HL-60 (cell line): ENCODE measurements around the gene BIVM.

Experiments
- DNase-seq, 2 experiments: peaks; one replicate each; pipeline ENCODE4 v3.0.0-alpha.2; 2010 to 2020; ENCODE audit warnings: low read depth in 1 of 2, low spot score in 1 of 2
- H3K27ac ChIP-seq: fragments of 250-450 bp; sonication (Bioruptor Pico); replicated peaks from 2 replicates; pipeline ENCODE4 v1.5.1; 2020; ENCODE audit warnings: mild to moderate bottlenecking, moderate library complexity
- H3K27me3 ChIP-seq: fragments of 250-450 bp; sonication (Bioruptor Pico); 2 replicates; pipeline ENCODE4 v1.5.1; 2021; ENCODE audit warnings: mild to moderate bottlenecking, moderate library complexity; ENCODE audit not compliant: insufficient read depth, poor library complexity, severe bottlenecking
- H3K4me3 ChIP-seq: replicated peaks from 2 replicates; pipeline ENCODE4 v1.5.1; 2011; ENCODE audit warnings: mild to moderate bottlenecking, control low read depth, low read length; ENCODE audit not compliant: insufficient read depth
- CTCF ChIP-seq: IDR thresholded peaks from one replicate; pipeline ENCODE4 v1.5.1; 2011; ENCODE audit warnings: low read length, control low read depth, inconsistent platforms; ENCODE audit not compliant: insufficient read depth
- GABPA ChIP-seq: IDR thresholded peaks from 2 replicates; pipeline ENCODE4 v1.6.1; 2012; ENCODE audit warnings: low read depth
- POLR2AphosphoS5 ChIP-seq: IDR thresholded peaks from 2 replicates; pipeline ENCODE4 v1.6.1; 2012; ENCODE audit warnings: low read depth
- REST ChIP-seq: IDR thresholded peaks from 2 replicates; pipeline ENCODE4 v1.6.1; 2012; ENCODE audit warnings: low read depth; ENCODE audit not compliant: insufficient replicate concordance
- SPI1 ChIP-seq: IDR thresholded peaks from 2 replicates; pipeline ENCODE4 v1.6.1; 2012; ENCODE audit warnings: low read depth, mild to moderate bottlenecking, borderline replicate concordance

Gene BIVM

GRCh38 chr13:102845289-102845629 is 46.3 kb downstream of the BIVM start:
- DNase-seq, result no peak

GRCh38 chr13:102845630-102846260 is 46.8 kb downstream of the BIVM start, which contains the start of gene ERCC5:
TSS of gene ERCC5 (plus strand) at chr13:102846032. CDS start at chr13:102846267, 235 bp downstream.
- H3K4me3 ChIP-seq, result peak within 1 kb of the TSS; percentile 90
- DNase-seq, result peak; percentile 94 to 99
- peak; percentile 86 for TF ChIP-seq GABPA
- peak; percentile 20 for TF ChIP-seq REST
- no peak for TF ChIP-seq CTCF
- no peak; the same call in 1 of the 2 replicates for TF ChIP-seq SPI1
- TF ChIP-seq POLR2AphosphoS5, result peak; percentile 90
- H3K27me3 ChIP-seq, result no peaks in the 10 kb centered on the region
- peak within 1 kb of the TSS; percentile 97 for H3K27ac ChIP-seq

More at GRCh38 chr13:102845289-102845629, 46.3 kb downstream of the BIVM start:
- TF ChIP-seq REST, result peak; percentile 8
- no peak for TF ChIP-seq POLR2AphosphoS5
- peak overlapping the region; percentile 97 for H3K27ac ChIP-seq
- H3K27me3 ChIP-seq, result no peaks in the 10 kb centered on the region
- H3K4me3 ChIP-seq, result peak overlapping the region; percentile 90

- H3K27ac ChIP-seq, result peak overlapping the region; percentile 97
- DNase-seq, result peak in 1 of 2 experiments; percentile 83
- no peaks in the 10 kb centered on the region for H3K27me3 ChIP-seq
- TF ChIP-seq REST (no peak), CTCF (no peak), POLR2AphosphoS5 (no peak; the same call in 1 of the 2 replicates), SPI1 (peak; percentile 76), GABPA (no peak)
- peak overlapping the region; percentile 90 for H3K4me3 ChIP-seq
Observed at GRCh38 chr13:102846261-102847015, 47.5 kb downstream of the BIVM start.
